Lower leg skin (tissue), 3 donors: ENCODE data around the gene TBC1D22A.

Source experiments
- CTCF ChIP-seq, 3 donors: fragments of 450-650 bp; IDR thresholded peaks; one replicate each; pipeline ENCODE4 v1.5.1; 2016; ENCODE audit warnings: antibody characterized with exemption in 3 of 3, mild to moderate bottlenecking in 3 of 3, moderate library complexity in 2 of 3
- POLR2A ChIP-seq, 2 donors: fragments of 450-650 bp; IDR thresholded peaks; one replicate each; pipeline ENCODE4 v1.6.1; 2016 to 2017; ENCODE audit warnings: antibody characterized with exemption in 2 of 2, mild to moderate bottlenecking in 1 of 2, moderate library complexity in 1 of 2

GRCh38 chr22:46878191-46878948, 115.9 kb downstream of the TBC1D22A start:
- no peak for TF ChIP-seq POLR2A (IDR thresholded peaks at IDR 0.05)
- TF ChIP-seq CTCF (IDR thresholded peaks at IDR 0.05), result no peak
